SK-N-SH (cell line): ENCODE measurements around the gene DSCAML1.

Experiments
- CTCF ChIP-seq: fragments of 200-600 bp; sonication (generic); IDR thresholded peaks from 2 replicates; pipeline ENCODE4 v1.6.1; 2017; ENCODE audit warnings: antibody characterized with exemption, mild to moderate bottlenecking, moderate library complexity
- ELF1 ChIP-seq: IDR thresholded peaks from 2 replicates; pipeline ENCODE4 v1.4.0; 2012
- MAX ChIP-seq: IDR thresholded peaks from 2 replicates; pipeline ENCODE4 v1.4.0; 2012; ENCODE audit warnings: low read depth
- PBX3 ChIP-seq: IDR thresholded peaks from 2 replicates; pipeline ENCODE4; 2012
- POLR2AphosphoS5 ChIP-seq: IDR thresholded peaks from 2 replicates; pipeline ENCODE4 v1.6.1; 2012; ENCODE audit warnings: low read depth, low read length
- RAD21 ChIP-seq: IDR thresholded peaks from 2 replicates; pipeline ENCODE4 v1.6.1; 2012; ENCODE audit warnings: mild to moderate bottlenecking, low read length
- TAF1 ChIP-seq: IDR thresholded peaks from 2 replicates; pipeline ENCODE4 v1.6.1; 2012; ENCODE audit warnings: low read depth, mild to moderate bottlenecking, low read length, moderate library complexity, borderline replicate concordance
- YY1 ChIP-seq: IDR thresholded peaks from 2 replicates; pipeline ENCODE4 v1.4.0; 2012; ENCODE audit warnings: low read depth, mild to moderate bottlenecking
- ZBTB33 ChIP-seq: IDR thresholded peaks from 2 replicates; pipeline ENCODE4 v1.4.0; 2012; ENCODE audit warnings: low read depth, borderline replicate concordance

- no peak for TF ChIP-seq CTCF
- TF ChIP-seq POLR2AphosphoS5: no peak
- TF ChIP-seq PBX3: no peak
- no peak for TF ChIP-seq TAF1
- TF ChIP-seq ZBTB33: no peak
- no peak for TF ChIP-seq MAX
- no peak for TF ChIP-seq RAD21
- no peak for TF ChIP-seq ELF1
- TF ChIP-seq YY1: no peak
Measured at GRCh38 chr11:117597071-117597470, 199.9 kb downstream of the DSCAML1 start.
